GM12875 (cell line): ENCODE results near the gene TRAF2.

Source experiments
- H3K4me3 ChIP-seq: one replicate; pipeline ENCODE4 v1.5.1; 2011; ENCODE audit warnings: low read depth, low read length, control low read depth
- CTCF ChIP-seq: IDR thresholded peaks from 2 replicates; pipeline ENCODE4 v1.5.1; 2011; ENCODE audit warnings: low read depth, mild to moderate bottlenecking, control low read depth, inconsistent platforms, low read length, moderate library complexity, borderline replicate concordance; ENCODE audit not compliant: insufficient read depth

TRAF2 gene

GRCh38 chr9:136944212-136944518 lies 57.8 kb downstream of the TRAF2 start:
- peak overlapping the region; percentile 94 for H3K4me3 ChIP-seq
- peak; percentile 23; the same call in 1 of the 2 replicates for TF ChIP-seq CTCF

- peak within 1 kb of the TSS; percentile 94 for H3K4me3 ChIP-seq
- TF ChIP-seq CTCF = peak; percentile 99
Measured at GRCh38 chr9:136944519-136945332, 58.4 kb downstream of the TRAF2 start, which contains the start of the genes C8G and FBXW5. C8G (plus strand) TSS chr9:136945243; CDS start chr9:136945321, 78 bp downstream. FBXW5 (minus strand) TSS chr9:136944738; CDS start chr9:136944083, 655 bp downstream.

- no peak overlapping the region for H3K4me3 ChIP-seq
- no peak for TF ChIP-seq CTCF
Measured at GRCh38 chr9:136945333-136946227, 59.3 kb downstream of the TRAF2 start.

- H3K4me3 ChIP-seq = no peak overlapping the region
- TF ChIP-seq CTCF = no peak
Measured at GRCh38 chr9:136946228-136947027, 60.1 kb downstream of the TRAF2 start.

- no peak overlapping the region for H3K4me3 ChIP-seq
- no peak for TF ChIP-seq CTCF
Measured at GRCh38 chr9:136947028-136947891, 60.9 kb downstream of the TRAF2 start.

GRCh38 chr9:136947955-136948510 lies 61.7 kb downstream of the TRAF2 start:
- H3K4me3 ChIP-seq = no peak overlapping the region
- peak; percentile 60 for TF ChIP-seq CTCF
